Measurements from ENCODE around the gene BTBD16.

Gene BTBD16

DNA sequence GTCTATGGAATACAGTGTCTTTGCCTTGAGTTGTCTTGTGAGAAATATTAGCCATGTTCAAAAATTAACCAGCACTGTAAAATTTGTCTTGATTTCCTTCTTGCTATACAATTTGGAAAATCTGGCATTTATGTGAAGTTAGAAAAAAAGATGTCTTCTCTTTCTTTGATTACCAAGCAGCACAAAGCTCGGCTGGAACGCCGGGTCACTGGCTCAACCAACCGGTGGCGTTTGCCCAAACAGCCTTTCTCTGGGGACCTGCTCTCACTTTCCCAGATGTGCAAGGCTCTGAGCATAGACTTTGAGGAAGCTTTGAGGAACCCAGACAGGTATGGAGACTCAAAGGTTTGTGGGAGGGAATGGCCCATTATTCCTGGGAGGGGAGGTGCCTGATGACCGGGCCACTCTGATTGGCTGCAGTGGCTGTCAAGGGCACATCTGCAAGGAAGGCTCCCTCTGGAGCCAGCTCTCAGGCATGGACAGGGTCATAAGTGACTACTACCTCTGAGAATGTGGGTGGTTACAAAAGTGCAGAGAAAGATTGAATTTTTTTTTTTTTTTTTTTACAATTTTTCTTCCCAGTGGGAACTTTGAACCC, 5.6 kb downstream of the BTBD16 start:
- no peak overlapping the region for H3K27ac ChIP-seq (ENCODE audit: low read depth, low read length, severe bottlenecking)
- no peak overlapping the region for H3K4me3 ChIP-seq (ENCODE audit: extremely low read depth, insufficient read depth, low read length, poor library complexity, severe bottlenecking)
- H3K4me1 ChIP-seq (ENCODE audit: control insufficient read depth, insufficient read depth, low read length, poor library complexity, severe bottlenecking): no peaks in the 10 kb centered on the region
- H3K9me3 ChIP-seq (ENCODE audit: control insufficient read depth, low read length): no peaks in the 10 kb centered on the region
- 90 to 100% methylated on average over 5 to 6 of the region's 6 CpGs for WGBS, 2 experiments (ENCODE audit: insufficient coverage in 2 of 2)
- no peaks in the 10 kb centered on the region for H3K36me3 ChIP-seq (ENCODE audit: control insufficient read depth, insufficient read depth, low read length)

DNA sequence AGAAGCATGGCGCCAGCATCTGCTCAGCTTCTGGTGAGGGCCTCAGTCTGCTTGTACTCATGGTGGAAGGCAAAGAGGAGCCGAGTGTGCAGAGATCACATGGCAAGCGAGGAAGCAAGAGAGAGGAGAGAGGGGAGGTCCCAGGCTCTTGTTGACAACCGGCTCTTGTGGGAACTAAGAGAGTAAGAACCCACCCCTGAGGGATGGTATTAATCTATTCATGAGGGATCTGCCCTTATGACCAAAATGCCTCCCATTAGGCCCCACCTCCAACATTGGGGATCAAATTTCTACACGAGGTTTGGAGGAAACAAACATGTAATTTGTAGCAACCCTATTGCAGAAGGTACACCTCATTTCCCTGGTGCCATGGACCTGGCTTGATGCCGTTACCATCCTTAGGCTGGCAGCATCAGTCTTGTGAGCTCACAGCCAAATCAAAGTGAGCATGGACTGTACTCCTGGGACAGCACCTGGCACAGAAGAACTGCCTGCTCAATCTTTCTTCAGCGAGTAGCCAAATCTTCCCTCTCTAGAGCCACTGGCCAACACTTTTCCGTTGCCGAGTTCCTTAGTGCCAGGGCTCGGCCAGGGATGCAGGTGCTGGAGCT, 6.5 kb downstream of the BTBD16 start:
- 83 to 90% methylated on average over 9 to 10 of the region's 10 CpGs for WGBS, 2 experiments (ENCODE audit: insufficient coverage in 2 of 2)
- Histone ChIP-seq H3K4me1 (ENCODE audit: control insufficient read depth, insufficient read depth, low read length, poor library complexity, severe bottlenecking) (no peaks in the 10 kb centered on the region), H3K27ac (ENCODE audit: low read depth, low read length, severe bottlenecking) (no peak overlapping the region), H3K9me3 (ENCODE audit: control insufficient read depth, low read length) (no peaks in the 10 kb centered on the region), H3K36me3 (ENCODE audit: control insufficient read depth, insufficient read depth, low read length) (no peaks in the 10 kb centered on the region), H3K4me3 (ENCODE audit: extremely low read depth, insufficient read depth, low read length, poor library complexity, severe bottlenecking) (no peak overlapping the region)

DNA sequence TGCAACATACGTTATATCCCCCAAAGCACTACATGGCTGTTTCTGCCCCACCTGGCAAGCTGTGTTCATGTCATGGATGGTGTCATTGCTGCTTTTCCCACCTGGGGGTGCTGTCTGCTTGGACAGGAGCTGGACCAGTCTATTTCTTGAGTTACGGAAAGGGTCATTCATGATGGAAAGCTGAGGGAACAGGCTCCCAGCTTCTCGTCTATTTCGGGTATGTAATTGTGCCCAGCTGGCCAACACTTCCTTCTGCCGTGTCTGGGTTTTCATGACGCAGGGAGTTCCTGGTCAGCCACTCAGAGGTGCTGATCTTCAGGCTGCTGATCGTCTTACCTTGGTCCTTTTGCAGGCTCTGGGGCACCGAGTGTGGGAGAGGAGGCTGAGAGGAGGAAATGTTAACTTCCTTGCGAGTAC, 8.6 kb downstream of the BTBD16 start:
- no peaks in the 10 kb centered on the region for H3K9me3 ChIP-seq (ENCODE audit: control insufficient read depth, low read length)
- H3K4me3 ChIP-seq (ENCODE audit: extremely low read depth, insufficient read depth, low read length, poor library complexity, severe bottlenecking): no peak overlapping the region
- H3K4me1 ChIP-seq (ENCODE audit: control insufficient read depth, insufficient read depth, low read length, poor library complexity, severe bottlenecking): no peaks in the 10 kb centered on the region
- WGBS, 2 experiments (ENCODE audit: insufficient coverage in 2 of 2): 62 to 75% methylated on average over 7 of the region's 9 CpGs
- no peaks in the 10 kb centered on the region for H3K36me3 ChIP-seq (ENCODE audit: control insufficient read depth, insufficient read depth, low read length)
- H3K27ac ChIP-seq (ENCODE audit: low read depth, low read length, severe bottlenecking): no peak overlapping the region

DNA sequence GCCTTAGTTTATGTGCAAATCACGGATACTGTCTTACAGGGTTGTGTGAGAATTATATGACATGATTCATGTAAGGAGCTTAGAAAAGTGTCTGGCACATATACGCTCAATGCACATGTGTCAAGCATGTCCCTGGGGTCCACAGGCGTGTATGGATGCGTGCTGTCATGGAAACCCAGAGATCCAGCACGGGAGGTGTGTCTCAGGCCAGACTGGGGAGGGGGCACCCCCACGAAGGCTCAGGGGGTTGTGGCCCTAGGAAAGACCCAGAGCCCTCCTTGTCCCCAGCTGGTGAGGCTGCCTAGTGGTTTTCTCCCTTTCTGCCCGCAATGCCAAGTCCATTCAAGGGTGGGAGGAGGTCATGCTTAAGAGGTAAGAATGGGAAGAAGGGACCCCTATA, 9.1 kb downstream of the BTBD16 start:
- Histone ChIP-seq H3K4me1 (ENCODE audit: control insufficient read depth, insufficient read depth, low read length, poor library complexity, severe bottlenecking) (no peaks in the 10 kb centered on the region), H3K27ac (ENCODE audit: low read depth, low read length, severe bottlenecking) (no peak overlapping the region), H3K9me3 (ENCODE audit: control insufficient read depth, low read length) (no peaks in the 10 kb centered on the region), H3K36me3 (ENCODE audit: control insufficient read depth, insufficient read depth, low read length) (no peaks in the 10 kb centered on the region), H3K4me3 (ENCODE audit: extremely low read depth, insufficient read depth, low read length, poor library complexity, severe bottlenecking) (no peak overlapping the region)
- 86 to 93% methylated on average over 4 to 6 of the region's 7 CpGs for WGBS, 2 experiments (ENCODE audit: insufficient coverage in 2 of 2)

DNA sequence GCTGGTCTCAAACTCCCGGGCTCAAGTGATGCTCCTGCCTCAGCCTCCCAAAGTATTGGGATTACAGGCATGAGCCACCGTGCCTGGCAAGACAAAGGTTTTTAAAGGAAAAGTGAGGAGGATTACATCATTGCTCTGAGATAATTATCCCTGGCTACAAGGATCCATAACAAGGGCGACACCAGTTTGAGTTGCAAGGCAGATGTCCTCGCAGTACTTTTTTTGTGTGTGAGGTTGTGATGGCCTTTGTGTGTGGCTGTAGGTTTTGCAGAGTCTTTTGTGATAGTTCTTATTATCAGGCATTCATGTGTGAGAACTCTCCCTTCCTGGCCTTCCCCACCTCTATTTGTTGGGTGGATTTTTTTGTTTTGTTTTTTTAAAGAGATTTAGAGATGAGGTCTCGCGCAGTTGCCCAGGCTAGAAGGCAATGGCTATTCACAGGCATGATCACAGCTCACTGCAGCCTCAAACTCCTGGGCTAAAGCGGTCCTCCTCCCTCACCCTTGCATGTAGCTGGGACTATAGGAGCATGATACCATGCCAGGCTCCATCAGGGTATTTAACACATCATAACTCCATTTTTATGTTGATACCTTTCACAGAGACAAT, 10.0 kb downstream of the BTBD16 start:
- Histone ChIP-seq H3K4me3 (ENCODE audit: extremely low read depth, insufficient read depth, low read length, poor library complexity, severe bottlenecking) (no peak overlapping the region), H3K4me1 (ENCODE audit: control insufficient read depth, insufficient read depth, low read length, poor library complexity, severe bottlenecking) (no peaks in the 10 kb centered on the region), H3K36me3 (ENCODE audit: control insufficient read depth, insufficient read depth, low read length) (no peaks in the 10 kb centered on the region), H3K9me3 (ENCODE audit: control insufficient read depth, low read length) (no peaks in the 10 kb centered on the region), H3K27ac (ENCODE audit: low read depth, low read length, severe bottlenecking) (no peak overlapping the region)
- WGBS, 2 experiments (ENCODE audit: insufficient coverage in 2 of 2): 90 to 98% methylated on average over 5 of the region's 7 CpGs

DNA sequence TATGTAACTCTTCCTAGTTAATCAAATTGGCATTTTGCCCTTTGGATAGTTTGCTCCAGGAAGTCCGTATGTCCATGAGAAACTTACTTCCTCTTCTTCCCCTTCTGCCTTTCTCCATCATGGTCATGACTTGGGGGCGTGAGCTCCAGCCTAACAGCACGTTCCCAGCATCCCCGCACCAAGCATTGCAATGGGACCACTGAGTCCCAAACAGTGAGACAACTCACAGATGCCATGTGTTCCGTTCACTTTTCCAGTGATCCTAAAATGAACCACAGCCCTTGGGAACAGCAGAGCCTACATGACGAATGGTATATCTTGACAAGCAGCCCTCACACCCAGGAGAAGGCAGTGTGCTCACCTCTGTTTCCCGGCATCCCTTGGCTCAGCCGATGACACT, 10.7 kb downstream of the BTBD16 start:
- no peaks in the 10 kb centered on the region for H3K9me3 ChIP-seq (ENCODE audit: control insufficient read depth, low read length)
- WGBS, 2 experiments (ENCODE audit: insufficient coverage in 2 of 2): 92 to 94% methylated on average over 6 to 8 of the region's 8 CpGs
- no peaks in the 10 kb centered on the region for H3K4me1 ChIP-seq (ENCODE audit: control insufficient read depth, insufficient read depth, low read length, poor library complexity, severe bottlenecking)
- H3K36me3 ChIP-seq (ENCODE audit: control insufficient read depth, insufficient read depth, low read length): no peaks in the 10 kb centered on the region
- H3K4me3 ChIP-seq (ENCODE audit: extremely low read depth, insufficient read depth, low read length, poor library complexity, severe bottlenecking): no peak overlapping the region
- H3K27ac ChIP-seq (ENCODE audit: low read depth, low read length, severe bottlenecking): no peak overlapping the region

DNA sequence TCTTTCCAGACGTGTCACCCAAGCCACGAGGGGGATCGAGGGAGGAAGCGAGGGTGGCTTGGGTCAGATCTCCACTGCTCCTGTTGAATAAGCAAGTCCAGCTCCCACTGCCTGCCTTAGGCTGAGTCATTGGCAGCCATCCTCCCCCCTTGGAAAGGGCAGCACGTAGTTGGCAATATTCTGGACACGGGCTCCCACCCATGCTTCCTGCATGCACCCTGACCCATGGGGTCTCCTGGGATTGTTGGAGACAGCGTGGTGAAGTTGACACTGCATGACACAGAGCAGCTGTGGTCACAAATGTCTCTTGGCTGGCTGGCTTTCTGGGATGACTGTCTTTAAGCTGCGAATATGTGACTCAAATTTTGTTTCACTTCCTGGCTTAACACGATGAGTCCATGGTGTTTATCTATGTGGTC, 11.2 kb downstream of the BTBD16 start:
- Histone ChIP-seq H3K27ac (ENCODE audit: low read depth, low read length, severe bottlenecking) (no peak overlapping the region), H3K4me3 (ENCODE audit: extremely low read depth, insufficient read depth, low read length, poor library complexity, severe bottlenecking) (no peak overlapping the region), H3K9me3 (ENCODE audit: control insufficient read depth, low read length) (no peaks in the 10 kb centered on the region), H3K4me1 (ENCODE audit: control insufficient read depth, insufficient read depth, low read length, poor library complexity, severe bottlenecking) (peaks cover 3% of the 10 kb centered on the region), H3K36me3 (ENCODE audit: control insufficient read depth, insufficient read depth, low read length) (no peaks in the 10 kb centered on the region)
- 93 to 96% methylated on average over 8 of the region's 9 CpGs for WGBS, 2 experiments (ENCODE audit: insufficient coverage in 2 of 2)

DNA sequence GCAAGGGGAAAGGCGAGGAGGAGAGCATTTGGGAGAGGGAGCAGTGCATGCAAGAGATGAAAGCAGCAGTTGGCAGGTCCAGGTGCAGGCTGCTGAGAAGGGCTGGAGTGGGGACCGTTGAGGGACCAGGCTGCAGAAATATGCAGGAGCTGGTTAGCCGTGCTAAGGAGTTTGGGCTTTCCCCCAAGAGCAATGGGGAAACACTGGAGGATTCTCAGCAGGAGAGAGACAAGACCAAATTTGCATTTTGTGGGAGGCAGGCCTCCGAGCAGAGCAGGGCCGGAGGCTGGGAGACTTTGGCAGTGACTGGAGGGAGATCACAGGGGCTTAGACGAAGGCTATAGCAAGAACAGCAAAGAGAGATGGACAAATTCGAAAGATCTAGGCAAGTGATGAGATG, 11.8 kb downstream of the BTBD16 start:
- Histone ChIP-seq H3K4me1 (ENCODE audit: control insufficient read depth, insufficient read depth, low read length, poor library complexity, severe bottlenecking) (peaks cover 6% of the 10 kb centered on the region), H3K4me3 (ENCODE audit: extremely low read depth, insufficient read depth, low read length, poor library complexity, severe bottlenecking) (no peak overlapping the region)

DNA sequence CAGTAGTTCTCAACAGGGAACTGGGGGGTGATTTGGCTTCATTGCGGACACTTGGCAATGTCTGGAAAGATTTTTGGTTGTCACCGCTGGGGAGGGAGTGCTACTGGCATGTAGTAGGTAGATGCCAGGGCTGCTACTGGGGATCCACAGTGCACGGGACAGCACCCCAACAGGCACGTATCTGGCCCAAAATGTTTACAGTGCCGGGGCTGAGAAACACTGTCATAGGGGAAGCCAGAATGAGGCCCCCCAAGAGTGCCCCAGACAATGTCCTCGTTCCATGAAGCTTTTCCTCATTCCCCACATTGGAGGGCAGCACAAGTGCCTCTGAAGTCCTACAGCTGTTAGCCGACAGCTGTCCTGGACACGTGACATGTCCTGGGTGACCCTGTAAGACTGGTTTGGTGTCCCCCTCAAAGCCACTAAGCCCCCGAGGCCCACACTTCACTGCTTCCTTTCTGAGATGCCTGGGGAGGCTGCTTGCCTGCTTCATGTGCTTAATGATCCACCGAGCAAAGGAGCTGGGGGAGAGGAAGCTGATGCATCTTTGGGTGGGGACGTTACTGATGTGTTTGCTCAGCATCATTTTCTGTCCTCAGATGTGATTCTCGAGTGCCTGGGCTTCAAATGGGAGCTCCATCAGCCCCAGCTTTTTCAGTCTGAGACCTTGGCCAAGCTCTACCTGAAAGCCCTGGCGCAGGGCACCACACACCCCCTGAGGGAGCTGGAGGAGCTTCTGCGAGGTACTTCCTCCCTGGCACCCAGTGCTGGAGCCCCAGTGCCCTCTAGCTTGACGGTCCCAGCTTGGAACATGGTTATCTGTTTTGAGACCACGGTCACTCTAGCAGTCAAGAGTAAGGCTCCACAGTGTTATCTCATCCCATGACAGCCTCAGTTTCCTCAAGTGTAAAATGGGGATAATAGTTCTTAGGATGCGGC, 14.7 kb downstream of the BTBD16 start:
- Histone ChIP-seq H3K9me3 (ENCODE audit: control insufficient read depth, low read length) (no peaks in the 10 kb centered on the region), H3K27ac (ENCODE audit: low read depth, low read length, severe bottlenecking) (no peak overlapping the region), H3K36me3 (ENCODE audit: control insufficient read depth, insufficient read depth, low read length) (no peaks in the 10 kb centered on the region), H3K4me3 (ENCODE audit: extremely low read depth, insufficient read depth, low read length, poor library complexity, severe bottlenecking) (no peak overlapping the region), H3K4me1 (ENCODE audit: control insufficient read depth, insufficient read depth, low read length, poor library complexity, severe bottlenecking) (peaks cover 6% of the 10 kb centered on the region)
- WGBS, 2 experiments (ENCODE audit: insufficient coverage in 2 of 2): 93 to 94% methylated on average over 11 to 15 of the region's 17 CpGs

More for the DNA sequence above, 11.8 kb downstream of the BTBD16 start:
- Histone ChIP-seq H3K9me3 (ENCODE audit: control insufficient read depth, low read length) (no peaks in the 10 kb centered on the region), H3K27ac (ENCODE audit: low read depth, low read length, severe bottlenecking) (no peak overlapping the region), H3K36me3 (ENCODE audit: control insufficient read depth, insufficient read depth, low read length) (no peaks in the 10 kb centered on the region)
- 64 to 65% methylated on average over 5 to 7 of the region's 7 CpGs for WGBS, 2 experiments (ENCODE audit: insufficient coverage in 2 of 2)

DNA sequence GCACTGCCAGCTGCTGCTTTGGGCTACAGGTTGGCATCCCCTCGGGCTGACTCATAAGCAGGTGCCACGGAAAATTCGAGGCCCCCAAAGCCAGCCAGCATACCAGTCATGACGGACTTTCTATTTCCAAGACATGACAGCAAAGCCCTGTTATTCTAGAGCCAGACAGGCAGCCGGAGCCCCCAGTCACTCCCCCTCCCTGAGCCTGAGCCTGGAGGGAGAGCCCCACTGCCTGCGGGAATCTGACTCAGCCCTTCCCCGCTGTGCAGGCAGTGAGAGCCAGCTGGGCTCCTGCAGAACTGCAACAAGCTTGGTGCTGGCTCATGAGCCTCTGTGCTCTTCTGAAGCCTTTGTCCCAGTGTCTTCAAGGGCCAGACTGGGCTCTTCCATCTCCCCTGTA, 15.8 kb downstream of the BTBD16 start:
- no peak overlapping the region for H3K27ac ChIP-seq (ENCODE audit: low read depth, low read length, severe bottlenecking)
- no peaks in the 10 kb centered on the region for H3K9me3 ChIP-seq (ENCODE audit: control insufficient read depth, low read length)
- 35 to 50% methylated on average over 5 to 7 of the region's 7 CpGs for WGBS, 2 experiments (ENCODE audit: insufficient coverage in 2 of 2)
- H3K4me1 ChIP-seq (ENCODE audit: control insufficient read depth, insufficient read depth, low read length, poor library complexity, severe bottlenecking): peaks cover 6% of the 10 kb centered on the region
- no peak overlapping the region for H3K4me3 ChIP-seq (ENCODE audit: extremely low read depth, insufficient read depth, low read length, poor library complexity, severe bottlenecking)
- H3K36me3 ChIP-seq (ENCODE audit: control insufficient read depth, insufficient read depth, low read length): no peaks in the 10 kb centered on the region

Data from mesodermal cell (in vitro differentiated cells).